BJ (cell line): ENCODE results near the gene PLEKHJ1. TPM values are rescaled to one million over a fixed set of nuclear protein-coding genes. Genes with fewer than 3 reads are reported as not detected.

Experiments used
- CTCF ChIA-PET: fragments of 350-600 bp; formaldehyde crosslinking; extraction: SDS; loops from one replicate; lab custom pipeline; 2021; ENCODE audit warnings: antibody characterized with exemption, inconsistent platforms; lab: Yijun Ruan, JAX
- POLR2A ChIA-PET: fragments of 300-600 bp; sonication (Branson Sonifier 250); formaldehyde crosslinking; extraction: SDS; loops from one replicate; lab custom pipeline; 2021; ENCODE audit warnings: antibody characterized with exemption; lab: Charles Lee
- DNase-seq: peaks from one replicate; pipeline ENCODE4 v3.0.0-alpha.2; 2011; ENCODE audit warnings: low read depth
- H3K27me3 ChIP-seq: 2 replicates; pipeline ENCODE4 v1.6.0; 2011; ENCODE audit warnings: low read length; ENCODE audit not compliant: control insufficient read depth, insufficient read depth
- H3K36me3 ChIP-seq: 2 replicates; pipeline ENCODE4 v1.5.1; 2011; ENCODE audit warnings: low read length; ENCODE audit not compliant: control insufficient read depth, insufficient read depth
- H3K4me3 ChIP-seq: 2 replicates; pipeline ENCODE4 v1.5.1; 2011; ENCODE audit warnings: low read depth, mild to moderate bottlenecking, control low read depth, low read length
- CTCF ChIP-seq: IDR thresholded peaks from 2 replicates; pipeline ENCODE4 v1.5.1; 2011; ENCODE audit warnings: low read depth, mild to moderate bottlenecking, control low read depth, inconsistent platforms, low read length, moderate library complexity; ENCODE audit not compliant: insufficient read depth
- polyA plus RNA-seq: library from polyadenylated mRNA; depleted of rRNA; stranded (reverse); fragments of >200 nt; gene quantifications from 2 replicates; pipeline ENCODE4 v1.2.3, GENCODE V29; 2011

The PLEKHJ1 gene
- polyA plus RNA-seq, 1 experiment, result 65.8 TPM

GRCh38 chr19:2247433-2248101, 11.4 kb upstream of the PLEKHJ1 start:
- peaks cover 44% of the 10 kb centered on the region for H3K36me3 ChIP-seq
- TF ChIP-seq CTCF, result no peak
- DNase-seq, result no peak
- ChIA-PET POLR2A (no interaction called here), CTCF (interaction anchor here (0.7 to 1.1 kb wide), 2 partner anchors 14 to 72 kb away, joined by 3 to 4 read pairs; no protein-coding TSS in a partner anchor)
- no peak overlapping the region for H3K4me3 ChIP-seq
- H3K27me3 ChIP-seq, result peaks cover 4% of the 10 kb centered on the region; the same call in 1 of the 2 replicates

- no peak for TF ChIP-seq CTCF
- peaks cover 44% of the 10 kb centered on the region for H3K36me3 ChIP-seq
- POLR2A ChIA-PET, result no interaction called here
- no peak for DNase-seq
- CTCF ChIA-PET, result interaction anchor here (2.2 kb wide), 1 partner anchor 15 kb away, joined by 8 read pairs; no protein-coding TSS in a partner anchor
- no peak overlapping the region for H3K4me3 ChIP-seq
- no peaks in the 10 kb centered on the region for H3K27me3 ChIP-seq
These were observed 10.8 kb upstream of the PLEKHJ1 start for GRCh38 chr19:2246801-2247361.

- Histone ChIP-seq H3K4me3 (no peak overlapping the region), H3K36me3 (peaks cover 44% of the 10 kb centered on the region), H3K27me3 (no peaks in the 10 kb centered on the region)
- ChIA-PET CTCF (interaction anchor here (1.0 to 2.2 kb wide), 3 partner anchors 16 to 28 kb away, joined by 3 to 8 read pairs (median 5); no protein-coding TSS in a partner anchor), POLR2A (no interaction called here)
- DNase-seq, result no peak
- no peak for TF ChIP-seq CTCF
These were observed 10.0 kb upstream of the PLEKHJ1 start for GRCh38 chr19:2246014-2246620.

GRCh38 chr19:2245273-2245672, 9.1 kb upstream of the PLEKHJ1 start:
- no peak for DNase-seq
- peaks cover 44% of the 10 kb centered on the region for H3K36me3 ChIP-seq
- no peaks in the 10 kb centered on the region for H3K27me3 ChIP-seq
- TF ChIP-seq CTCF, result no peak
- no peak overlapping the region for H3K4me3 ChIP-seq
- ChIA-PET CTCF (interaction anchor here (0.7 to 2.2 kb wide), 5 partner anchors 16 to 85 kb away, joined by 3 to 8 read pairs (median 3); no protein-coding TSS in a partner anchor), POLR2A (no interaction called here)

GRCh38 chr19:2244486-2244885, 8.4 kb upstream of the PLEKHJ1 start:
- ChIA-PET CTCF (interaction anchor here (0.6 to 2.2 kb wide), 4 partner anchors 16 to 155 kb away, joined by 3 to 8 read pairs (median 3); no protein-coding TSS in a partner anchor), POLR2A (no interaction called here)
- no peak for DNase-seq
- Histone ChIP-seq H3K4me3 (no peak overlapping the region), H3K27me3 (no peaks in the 10 kb centered on the region), H3K36me3 (peaks cover 44% of the 10 kb centered on the region)
- TF ChIP-seq CTCF, result no peak
